Measurements from ENCODE around the gene SLIT2.

DNA sequence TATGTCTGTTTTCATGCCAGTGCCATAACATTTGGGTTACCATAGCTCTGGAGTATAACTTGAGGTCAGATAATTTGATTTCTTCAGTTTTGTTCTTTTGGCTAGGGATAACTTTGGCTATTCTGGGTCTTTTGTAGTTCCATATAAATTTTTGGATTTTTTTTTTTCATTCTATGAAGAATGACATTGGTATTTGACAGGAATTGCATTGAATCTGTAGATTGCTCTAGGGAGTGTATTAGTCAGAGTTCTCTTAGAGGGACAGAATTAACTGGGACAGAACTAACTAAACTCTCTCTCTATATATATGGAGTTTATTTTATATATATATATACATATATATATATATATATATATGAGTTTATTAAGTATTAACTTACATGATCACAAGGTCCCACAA lies 32.2 kb upstream of the SLIT2 start:
- no peak for TF ChIP-seq CTCF (IDR thresholded peaks at IDR 0.05)
- TF ChIP-seq POLR2A (IDR thresholded peaks at IDR 0.05) = no peak
